SU-DHL-6 (cell line): ENCODE data around the gene CACNB4.
"Not testable (repeated sequence)": the region's sequence is repeated elsewhere in the genome, so short reads cannot be mapped to it uniquely, and the experiment has no call there.

ENCODE experiments used
- H2AFZ ChIP-seq: fragments of 200-600 bp; sonication (generic); 2 replicates; pipeline ENCODE4 v1.6.1; 2014; ENCODE audit warnings: low read depth, mild to moderate bottlenecking, moderate library complexity, mixed read lengths, antibody characterized with exemption, low read length; ENCODE audit not compliant: severe bottlenecking
- H3F3A ChIP-seq: fragments of 200-600 bp; shearing (Covaris generic); 2 replicates; pipeline ENCODE4 v1.6.0; 2016; ENCODE audit warnings: antibody characterized with exemption, mild to moderate bottlenecking; ENCODE audit not compliant: insufficient read depth
- H3K27ac ChIP-seq: fragments of 200-600 bp; sonication (generic); 2 replicates; pipeline ENCODE4 v1.5.1; 2016; ENCODE audit warnings: low read depth, mild to moderate bottlenecking, low read length, moderate library complexity, mixed read lengths
- H3K27me3 ChIP-seq: fragments of 200-600 bp; sonication (generic), shearing (Covaris generic); 2 replicates; pipeline ENCODE4 v1.6.0; 2014; ENCODE audit warnings: mild to moderate bottlenecking, low read length
- H3K36me3 ChIP-seq: fragments of 200-600 bp; sonication (generic); 2 replicates; pipeline ENCODE4 v1.6.1; 2014; ENCODE audit warnings: mild to moderate bottlenecking, low read length, mixed read lengths
- H3K4me2 ChIP-seq: fragments of 300-600, 200-600 bp; shearing (Covaris generic), sonication (generic); 2 replicates; pipeline ENCODE4 v1.6.0; 2014; ENCODE audit warnings: low read length, low read depth, mild to moderate bottlenecking; ENCODE audit not compliant: poor library complexity, severe bottlenecking
- H3K4me3 ChIP-seq: fragments of 200-600 bp; sonication (generic); 2 replicates; pipeline ENCODE4 v1.5.1; 2014; ENCODE audit warnings: antibody characterized with exemption, low read length, mild to moderate bottlenecking, mixed read lengths; ENCODE audit not compliant: insufficient read depth, poor library complexity, severe bottlenecking
- H3K79me2 ChIP-seq: fragments of 200-600 bp; sonication (generic); 2 replicates; pipeline ENCODE4 v1.6.1; 2014; ENCODE audit warnings: mild to moderate bottlenecking, low read length, moderate library complexity; ENCODE audit not compliant: insufficient read depth
- H3K9ac ChIP-seq: fragments of 200-600 bp; sonication (generic); 2 replicates; pipeline ENCODE4 v1.7.0; 2014; ENCODE audit warnings: mild to moderate bottlenecking, low read length
- H3K9me2 ChIP-seq: fragments of 200-600 bp; sonication (generic); replicated peaks from 2 replicates; pipeline ENCODE4 v1.6.1; 2014; ENCODE audit warnings: low read length; ENCODE audit not compliant: insufficient read depth
- H3K9me3 ChIP-seq: fragments of 200-600 bp; sonication (generic); 2 replicates; pipeline ENCODE4 v1.6.1; 2014; ENCODE audit warnings: low read length, mixed read lengths; ENCODE audit not compliant: insufficient read depth
- H4K20me1 ChIP-seq: fragments of 200-600 bp; sonication (generic); 2 replicates; pipeline ENCODE4 v1.6.1; 2014; ENCODE audit warnings: low read depth, mild to moderate bottlenecking, antibody characterized with exemption, low read length, moderate library complexity, mixed read lengths
- EZH2phosphoT487 ChIP-seq: fragments of 200-600 bp; sonication (generic), shearing (Covaris generic); conservative IDR thresholded peaks from 2 replicates; pipeline ENCODE4 v1.6.1; 2018; ENCODE audit warnings: mild to moderate bottlenecking, antibody characterized with exemption, low read length, moderate library complexity, mixed read lengths
- TF ChIP-seq, protein P1 (sequence below): fragments of 200-600 bp; sonication (generic); IDR thresholded peaks from one replicate; pipeline ENCODE4 v1.5.1; 2017; ENCODE audit warnings: antibody characterized with exemption, mild to moderate bottlenecking, low read length, moderate library complexity; ENCODE audit not compliant: insufficient read depth, poor library complexity, severe bottlenecking

CACNB4 gene

DNA sequence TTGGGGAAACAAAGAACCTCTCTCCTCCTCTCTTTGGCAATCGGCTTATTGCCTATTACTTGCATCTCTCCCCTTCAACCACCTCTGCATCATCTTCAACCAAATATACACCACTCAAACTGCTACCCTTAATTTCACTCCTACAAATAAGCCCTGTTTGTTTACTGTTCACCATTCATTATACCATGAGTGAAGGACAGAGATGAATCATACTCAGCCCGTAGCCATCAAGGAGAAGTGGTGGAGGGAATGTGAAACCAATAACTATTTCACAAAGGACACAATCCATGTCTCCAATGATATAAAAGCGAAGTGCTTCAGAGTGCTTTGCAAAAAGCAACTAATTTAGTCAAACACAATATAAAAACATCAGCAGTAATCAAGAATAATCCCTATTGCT is 76.8 kb downstream of the CACNB4 start:
- H4K20me1 ChIP-seq = no peaks in the 10 kb centered on the region
- H3K4me2 ChIP-seq = no peak overlapping the region
- H3K79me2 ChIP-seq = no peaks in the 10 kb centered on the region
- no peak overlapping the region for H3K9ac ChIP-seq
- no peak overlapping the region for H2AFZ ChIP-seq
- no peak overlapping the region for H3K4me3 ChIP-seq
- H3K27ac ChIP-seq = no peak overlapping the region
- TF ChIP-seq EZH2phosphoT487 = no peak
- TF ChIP-seq, protein P1, sequence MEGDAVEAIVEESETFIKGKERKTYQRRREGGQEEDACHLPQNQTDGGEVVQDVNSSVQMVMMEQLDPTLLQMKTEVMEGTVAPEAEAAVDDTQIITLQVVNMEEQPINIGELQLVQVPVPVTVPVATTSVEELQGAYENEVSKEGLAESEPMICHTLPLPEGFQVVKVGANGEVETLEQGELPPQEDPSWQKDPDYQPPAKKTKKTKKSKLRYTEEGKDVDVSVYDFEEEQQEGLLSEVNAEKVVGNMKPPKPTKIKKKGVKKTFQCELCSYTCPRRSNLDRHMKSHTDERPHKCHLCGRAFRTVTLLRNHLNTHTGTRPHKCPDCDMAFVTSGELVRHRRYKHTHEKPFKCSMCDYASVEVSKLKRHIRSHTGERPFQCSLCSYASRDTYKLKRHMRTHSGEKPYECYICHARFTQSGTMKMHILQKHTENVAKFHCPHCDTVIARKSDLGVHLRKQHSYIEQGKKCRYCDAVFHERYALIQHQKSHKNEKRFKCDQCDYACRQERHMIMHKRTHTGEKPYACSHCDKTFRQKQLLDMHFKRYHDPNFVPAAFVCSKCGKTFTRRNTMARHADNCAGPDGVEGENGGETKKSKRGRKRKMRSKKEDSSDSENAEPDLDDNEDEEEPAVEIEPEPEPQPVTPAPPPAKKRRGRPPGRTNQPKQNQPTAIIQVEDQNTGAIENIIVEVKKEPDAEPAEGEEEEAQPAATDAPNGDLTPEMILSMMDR = no peak
- no peaks in the 10 kb centered on the region for H3K27me3 ChIP-seq
- no peaks in the 10 kb centered on the region for H3K36me3 ChIP-seq
- H3F3A ChIP-seq = no peaks in the 10 kb centered on the region
- no peaks in the 10 kb centered on the region for H3K9me3 ChIP-seq
- H3K9me2 ChIP-seq = no peaks in the 10 kb centered on the region

DNA sequence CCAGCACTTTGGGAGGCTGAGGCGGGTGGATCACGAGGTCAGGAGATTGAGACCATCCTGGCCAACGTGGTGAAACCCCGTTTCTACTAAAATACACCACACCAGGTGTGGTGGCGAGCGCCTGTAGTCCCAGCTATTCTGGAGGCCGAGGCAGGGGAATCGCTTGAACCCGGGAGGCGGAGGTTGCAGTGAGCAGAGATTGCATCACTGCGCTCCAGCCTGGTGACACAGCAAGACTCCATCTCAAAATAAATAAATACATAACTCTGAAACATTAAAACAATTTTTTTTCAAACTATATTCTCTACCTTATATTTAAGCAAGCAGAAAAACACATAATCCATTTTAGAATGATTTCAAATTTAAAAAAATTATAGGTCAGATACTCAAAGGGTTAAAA is 77.8 kb downstream of the CACNB4 start:
- not testable (repeated sequence) for H3K27me3 ChIP-seq, H3K4me3 ChIP-seq, H3K27ac ChIP-seq, H3K36me3 ChIP-seq, H3F3A ChIP-seq, H2AFZ ChIP-seq, H3K9me3 ChIP-seq, H4K20me1 ChIP-seq, H3K9ac ChIP-seq, H3K79me2 ChIP-seq, H3K9me2 ChIP-seq, H3K4me2 ChIP-seq

DNA sequence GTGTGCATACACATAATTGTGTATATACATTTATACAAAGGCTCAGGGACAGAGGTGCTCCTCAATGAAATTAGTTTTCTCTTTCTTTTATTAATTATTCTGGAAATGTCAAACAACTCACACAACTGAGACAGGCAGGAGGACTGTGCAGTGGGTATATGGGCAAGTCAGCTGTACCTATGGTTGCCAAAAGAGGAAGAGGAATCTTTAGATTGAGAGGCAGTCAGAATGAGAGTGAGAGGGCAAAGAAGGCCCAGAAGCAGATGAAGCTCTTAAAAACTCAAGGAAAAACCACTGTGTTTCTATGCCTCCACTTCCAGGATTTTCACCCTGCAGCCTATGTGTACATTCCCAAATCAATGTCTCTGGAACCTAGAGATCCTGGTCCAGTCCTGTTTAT is 79.1 kb downstream of the CACNB4 start:
- Histone ChIP-seq H3K36me3 (no peaks in the 10 kb centered on the region), H4K20me1 (no peaks in the 10 kb centered on the region), H3K9me3 (no peaks in the 10 kb centered on the region), H2AFZ (no peak overlapping the region), H3K27me3 (no peaks in the 10 kb centered on the region), H3F3A (no peaks in the 10 kb centered on the region), H3K4me2 (no peak overlapping the region), H3K9ac (no peak overlapping the region), H3K9me2 (no peaks in the 10 kb centered on the region), H3K27ac (no peak overlapping the region), H3K79me2 (no peaks in the 10 kb centered on the region), H3K4me3 (no peak overlapping the region)
- TF ChIP-seq, protein P1 = no peak
- no peak for TF ChIP-seq EZH2phosphoT487

DNA sequence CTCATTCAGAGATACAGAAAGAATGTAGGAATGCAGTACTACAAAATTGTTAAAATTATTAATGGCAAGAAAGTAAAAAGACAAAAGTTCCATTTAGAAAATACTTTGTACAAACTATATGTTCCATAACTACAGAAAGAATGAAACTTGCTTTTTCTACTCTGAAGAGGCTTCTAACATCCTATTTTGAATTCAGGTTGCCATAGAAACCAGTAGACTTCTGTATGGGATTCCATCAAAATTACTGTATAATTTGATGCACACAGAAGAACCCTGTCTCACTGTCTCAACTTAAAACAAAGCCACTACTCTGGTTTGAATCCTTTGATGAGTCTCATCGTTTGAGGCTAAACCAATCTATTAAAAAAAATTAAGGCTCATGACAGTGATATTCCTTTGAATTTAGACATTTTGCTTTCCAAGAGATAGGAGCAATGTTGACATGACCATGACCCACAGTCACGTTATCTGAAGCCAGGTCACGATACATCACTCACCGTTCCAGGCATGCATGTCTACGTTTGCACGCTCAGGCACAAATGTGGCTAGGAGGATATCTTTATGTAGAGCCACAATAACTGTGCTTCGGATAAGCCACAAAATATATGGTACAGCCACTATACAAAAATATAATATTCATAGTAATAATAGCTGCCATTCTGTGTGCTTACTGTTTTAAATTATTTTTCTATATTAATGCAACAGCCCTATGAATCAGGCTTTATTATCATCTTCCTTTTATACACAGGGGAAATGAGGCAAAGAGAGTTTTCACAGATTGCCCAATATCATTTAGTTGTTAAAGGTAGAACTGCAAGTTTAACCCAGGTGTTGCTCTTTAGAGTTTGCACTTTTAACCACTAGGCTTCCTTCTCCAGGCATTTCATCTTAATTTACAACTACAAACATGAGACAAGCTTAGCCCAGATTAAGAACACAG is 82.4 kb downstream of the CACNB4 start:
- Histone ChIP-seq H3K79me2 (no peaks in the 10 kb centered on the region), H3K27ac (no peak overlapping the region), H3K27me3 (no peaks in the 10 kb centered on the region), H3F3A (no peaks in the 10 kb centered on the region), H3K9me2 (no peaks in the 10 kb centered on the region), H2AFZ (no peak overlapping the region), H3K36me3 (no peaks in the 10 kb centered on the region), H3K4me2 (no peak overlapping the region), H3K9me3 (no peaks in the 10 kb centered on the region), H4K20me1 (no peaks in the 10 kb centered on the region), H3K4me3 (no peak overlapping the region), H3K9ac (no peak overlapping the region)
- no peak for TF ChIP-seq EZH2phosphoT487
- TF ChIP-seq, protein P1 = no peak
